ENCODE data around the gene PTGS1. TPM values are rescaled to one million over a fixed set of nuclear protein-coding genes. Genes with fewer than 3 reads are reported as not detected.
"Not testable (repeated sequence)": the region's sequence is repeated elsewhere in the genome, so short reads cannot be mapped to it uniquely, and the experiment has no call there.

Gene PTGS1
- total RNA-seq, 2 donors from 2014 or later: 6.2 to 26.7 TPM

- Histone ChIP-seq H3K4me3 (no peak overlapping the region), H3K36me3 (no peaks in the 10 kb centered on the region), H3K27me3 (no peaks in the 10 kb centered on the region), H3K27ac (no peak overlapping the region), H3K4me1 (no peaks in the 10 kb centered on the region), H3K9me3 (no peaks in the 10 kb centered on the region), H3K9ac (ENCODE audit: low read depth in 2 of 2, low read length in 2 of 2) (no peak overlapping the region)
- intact Hi-C loops (cut with DNase I): no loop called here
- no peak for DNase-seq
- TF ChIP-seq CTCF (IDR thresholded peaks at IDR 0.05): no peak
These were observed 32.0 kb downstream of the PTGS1 start for GRCh38 chr9:122402874-122403273.

- Histone ChIP-seq H3K9ac (ENCODE audit: low read depth in 2 of 2, low read length in 2 of 2) (no peak overlapping the region), H3K27ac (no peak overlapping the region), H3K4me1 (no peaks in the 10 kb centered on the region), H3K9me3 (no peaks in the 10 kb centered on the region), H3K36me3 (no peaks in the 10 kb centered on the region), H3K4me3 (no peak overlapping the region), H3K27me3 (no peaks in the 10 kb centered on the region)
- intact Hi-C loops (cut with DNase I): no loop called here
- TF ChIP-seq CTCF (IDR thresholded peaks at IDR 0.05): no peak
- no peak for DNase-seq
These were observed 32.7 kb downstream of the PTGS1 start for GRCh38 chr9:122403381-122404000.

GRCh38 chr9:122405304-122406069, 34.7 kb downstream of the PTGS1 start:
- intact Hi-C loops (cut with DNase I); H3K27ac ChIP-seq; H3K27me3 ChIP-seq; H3K9me3 ChIP-seq; DNase-seq; H3K36me3 ChIP-seq; H3K4me1 ChIP-seq; H3K9ac ChIP-seq (ENCODE audit: low read depth in 2 of 2, low read length in 2 of 2); H3K4me3 ChIP-seq: not testable (repeated sequence)

GRCh38 chr9:122406070-122406890, 35.5 kb downstream of the PTGS1 start:
- Histone ChIP-seq H3K9ac (ENCODE audit: low read depth in 2 of 2, low read length in 2 of 2) (no peak overlapping the region), H3K4me3 (no peak overlapping the region)
- TF ChIP-seq CTCF (IDR thresholded peaks at IDR 0.05): no peak

GRCh38 chr9:122414108-122414507, 43.3 kb downstream of the PTGS1 start:
- H3K27ac ChIP-seq; H3K9ac ChIP-seq (ENCODE audit: low read depth in 2 of 2, low read length in 2 of 2); H3K27me3 ChIP-seq; DNase-seq; H3K4me1 ChIP-seq; H3K36me3 ChIP-seq; H3K9me3 ChIP-seq; H3K4me3 ChIP-seq; intact Hi-C loops (cut with DNase I): not testable (repeated sequence)

More at GRCh38 chr9:122406070-122406890, 35.5 kb downstream of the PTGS1 start:
- intact Hi-C loops (cut with DNase I): no loop called here
- Histone ChIP-seq H3K36me3 (no peaks in the 10 kb centered on the region), H3K4me1 (no peaks in the 10 kb centered on the region), H3K9me3 (no peaks in the 10 kb centered on the region), H3K27ac (no peak overlapping the region), H3K27me3 (no peaks in the 10 kb centered on the region)
- no peak for DNase-seq

- no peaks in the 10 kb centered on the region for H3K27me3 ChIP-seq
- H3K9ac ChIP-seq (ENCODE audit: low read depth in 2 of 2, low read length in 2 of 2): no peak overlapping the region
- intact Hi-C loops (cut with DNase I): no loop called here
These were observed 47.2 kb downstream of the PTGS1 start for GRCh38 chr9:122418016-122418415.

More at GRCh38 chr9:122418016-122418415, 47.2 kb downstream of the PTGS1 start:
- H3K36me3 ChIP-seq: no peaks in the 10 kb centered on the region
- H3K4me1 ChIP-seq: no peaks in the 10 kb centered on the region
- DNase-seq: no peak
- no peaks in the 10 kb centered on the region for H3K9me3 ChIP-seq
- no peak overlapping the region for H3K27ac ChIP-seq
- H3K4me3 ChIP-seq: no peak overlapping the region
- TF ChIP-seq CTCF (IDR thresholded peaks at IDR 0.05): no peak

Data from colonic mucosa (tissue), 4 donors.